HepG2 (cell line): Measurements from ENCODE around the gene LRRC8D. TPM values are rescaled to one million over a fixed set of nuclear protein-coding genes. Genes with fewer than 3 reads are reported as not detected.

Experiments
- ATAC-seq: fragments of 200-7000 bp; cut with Tn5 transposase; 3 replicates; pipeline ENCODE4 v1.9.1; 2020; ENCODE audit warnings: mild to moderate bottlenecking, moderate library complexity
- BruUV-seq: library from RNA; stranded (reverse); fragments of 400-500 nt; replicated peaks from 2 replicates; lab custom pipeline; 2021; lab: Mats Ljungman, UMichigan
- CTCF ChIA-PET: fragments of 300-600 bp; formaldehyde crosslinking; extraction: SDS; loops from one replicate; lab custom pipeline; 2021; ENCODE audit warnings: low total read pairs, inconsistent platforms, low intra/inter-chr PET ratio; lab: Yijun Ruan, JAX
- POLR2A ChIA-PET: fragments of 350-600 bp; sonication (Branson Sonifier 250); formaldehyde crosslinking; loops from one replicate; lab custom pipeline; 2020; ENCODE audit warnings: antibody characterized with exemption, inconsistent platforms; lab: Yijun Ruan, JAX
- DNase-seq: peaks from one replicate; pipeline ENCODE4 v3.0.0-alpha.2; 2015; ENCODE audit warnings: low spot score
- FAIRE-seq: peaks from 3 replicates; lab custom pipeline; 2011; peaks lifted over from hg19 to GRCh38; lab: Jason Lieb, UNC
- H2AFZ ChIP-seq: one replicate; pipeline ENCODE4 v1.6.1; 2011; ENCODE audit warnings: low read length, inconsistent platforms
- H3K27ac ChIP-seq: fragments of 300-600 bp; 3 replicates; pipeline ENCODE4 v1.8.0; 2011; ENCODE audit warnings: mixed run types, mild to moderate bottlenecking, mixed read lengths, low read length, inconsistent platforms; ENCODE audit not compliant: insufficient read depth; ENCODE audit errors: extremely low read length
- H3K27me3 ChIP-seq, 2 experiments: fragments of 200-600 bp in 1 of 2; 2 replicates in 1 of 2; 3 replicates in 1 of 2; pipeline versions ENCODE4 v1.6.0 to v1.8.0; 2011; ENCODE audit warnings: low read length in 2 of 2, mild to moderate bottlenecking in 2 of 2, moderate library complexity in 2 of 2, inconsistent platforms in 1 of 2; ENCODE audit not compliant: insufficient read depth in 2 of 2, control insufficient read depth in 1 of 2
- H3K36me3 ChIP-seq, 2 experiments: fragments of 200-600 bp in 1 of 2; replicated peaks in 1 of 2; 2 replicates in 1 of 2; 3 replicates in 1 of 2; pipeline versions ENCODE4 v1.5.1 to v1.8.0; 2011; ENCODE audit warnings: low read length in 2 of 2, inconsistent platforms in 1 of 2; ENCODE audit not compliant: insufficient read depth in 2 of 2, control insufficient read depth in 1 of 2
- H3K4me1 ChIP-seq: 2 replicates; pipeline ENCODE4 v1.5.1; 2012; ENCODE audit warnings: low read length, inconsistent platforms; ENCODE audit not compliant: insufficient read depth
- H3K4me2 ChIP-seq: 2 replicates; pipeline ENCODE4 v1.6.0; 2011; ENCODE audit warnings: low read depth, low read length, inconsistent platforms
- H3K4me3 ChIP-seq, 3 experiments: fragments of 200-600 bp in 1 of 3; sonication (generic), shearing (Covaris generic) in 1 of 3; replicated peaks in 1 of 3; 2 replicates each; pipeline ENCODE4 v1.5.1; 2011 to 2016; ENCODE audit warnings: low read length in 3 of 3, inconsistent platforms in 2 of 3, low read depth in 2 of 3, mild to moderate bottlenecking in 2 of 3, control low read depth in 1 of 3, mixed read lengths in 1 of 3; ENCODE audit not compliant: insufficient read depth in 1 of 3
- H3K79me2 ChIP-seq: one replicate; pipeline ENCODE4 v1.6.1; 2011; ENCODE audit warnings: low read length, inconsistent platforms; ENCODE audit not compliant: insufficient read depth
- H3K9ac ChIP-seq: 2 replicates; pipeline ENCODE4 v1.6.0; 2011; ENCODE audit warnings: mild to moderate bottlenecking, low read depth, low read length, inconsistent platforms; ENCODE audit not compliant: insufficient read depth
- H3K9me3 ChIP-seq: 2 replicates; pipeline ENCODE4 v1.5.1; 2012; ENCODE audit warnings: mild to moderate bottlenecking, low read length
- H4K20me1 ChIP-seq: 2 replicates; pipeline ENCODE4 v1.6.0; 2011; ENCODE audit warnings: inconsistent platforms, mild to moderate bottlenecking, low read length, moderate library complexity; ENCODE audit not compliant: insufficient read depth
- ARNT2 ChIP-seq: sonication (generic); formaldehyde crosslinking; IDR thresholded peaks from 2 replicates; pipeline ENCODE4 v1.8.0; 2022; ENCODE audit warnings: mild to moderate bottlenecking, low read depth, missing genetic modification reagents, moderate library complexity
- GATAD1 ChIP-seq: IDR thresholded peaks from 2 replicates; pipeline ENCODE4 v1.6.1; 2016; ENCODE audit warnings: missing genetic modification reagents, missing compliant biosample characterization
- HIVEP1 ChIP-seq: sonication (generic); formaldehyde crosslinking; IDR thresholded peaks from 2 replicates; pipeline ENCODE4 v1.4.0; 2020; ENCODE audit warnings: mild to moderate bottlenecking, missing genetic modification reagents
- RBM39 ChIP-seq: fragments of 200-400 bp; formaldehyde crosslinking; IDR thresholded peaks from one replicate; pipeline ENCODE4 v1.6.1; 2018; ENCODE audit warnings: antibody characterized with exemption, mild to moderate bottlenecking, low read depth, low read length; ENCODE audit not compliant: poor library complexity, severe bottlenecking
- SKI ChIP-seq: fragments of 450-650 bp; IDR thresholded peaks from one replicate; pipeline ENCODE4 v1.6.1; 2018; ENCODE audit warnings: mild to moderate bottlenecking; ENCODE audit not compliant: partially characterized antibody
- SOX6 ChIP-seq, 2 experiments: fragments of 450-650 bp in 1 of 2; sonication (generic) in 1 of 2; formaldehyde crosslinking in 1 of 2; IDR thresholded peaks; 2 replicates each; pipeline versions ENCODE4 v1.4.0 to v1.6.1; 2017 to 2020; ENCODE audit warnings: antibody characterized with exemption in 1 of 2, mild to moderate bottlenecking in 1 of 2, missing genetic modification reagents in 1 of 2
- SRSF4 ChIP-seq: fragments of 200-400 bp; formaldehyde crosslinking; IDR thresholded peaks from one replicate; pipeline ENCODE4 v1.6.1; 2018; ENCODE audit warnings: mild to moderate bottlenecking, low read depth, low read length, moderate library complexity; ENCODE audit not compliant: poor library complexity, severe bottlenecking
- TEAD3 ChIP-seq: optimal IDR thresholded peaks from 2 replicates; pipeline ENCODE3; 2016; ENCODE audit warnings: borderline replicate concordance
- ZNF549 ChIP-seq: sonication (generic); formaldehyde crosslinking; IDR thresholded peaks from 2 replicates; pipeline ENCODE4 v1.5.0; 2020; ENCODE audit warnings: missing genetic modification reagents
- ZNF746 ChIP-seq: sonication (generic); formaldehyde crosslinking; IDR thresholded peaks from 2 replicates; pipeline ENCODE4 v1.8.0; 2022; ENCODE audit warnings: mild to moderate bottlenecking, missing genetic modification reagents
- WGBS: methylation state at CpG from one replicate; pipeline ENCODE4 v1.1.6; 2017; ENCODE audit warnings: low lambda C conversion rate; 5-methylcytosine and 5-hydroxymethylcytosine counted together
- in situ Hi-C: cut with HindIII; loops from 2 replicates; pipeline ENCODE4 v1.10.0; 2017; ENCODE audit warnings: low pct_unique_long_range_greater_than_20kb; ENCODE audit not compliant: extremely low pct_ligation_motif_present
- intact Hi-C: fragments of 100-400 bp; cut with micrococcal nuclease; formaldehyde crosslinking; loops from one replicate; pipeline ENCODE4 v1.10.0; 2022; ENCODE audit not compliant: unreplicated experiment
- polyA plus RNA-seq, 8 experiments: library from polyadenylated mRNA; depleted of rRNA in 3 of 8; stranded (reverse) in 7 of 8; unstranded in 1 of 8; fragments of >200 nt; fragmentation: Illumina TruSeq in 4 of 8; extraction: Trizol in 4 of 8; gene quantifications; 2 replicates each; pipeline versions ENCODE4 v1.2.1 to v1.2.3, GENCODE V29; 2011 to 2016; ENCODE audit warnings: low read depth in 4 of 8, missing spikeins in 1 of 8, mixed read lengths in 1 of 8; ENCODE audit not compliant: insufficient read depth in 1 of 8
- total RNA-seq, 5 experiments: library from RNA; depleted of rRNA; stranded (reverse); fragments of >200 nt; fragmentation: Illumina TruSeq; extraction: Trizol; gene quantifications; 2 replicates each; pipeline ENCODE4 v1.2.3, GENCODE V29; 2016; ENCODE audit warnings: low read depth in 1 of 5
- TF ChIP-seq, protein P1 (sequence below): sonication (generic); formaldehyde crosslinking; IDR thresholded peaks from 2 replicates; pipeline ENCODE4 v1.4.0; 2020; ENCODE audit warnings: mild to moderate bottlenecking, missing genetic modification reagents, borderline replicate concordance
- TF ChIP-seq, protein P2 (sequence below): sonication (generic); formaldehyde crosslinking; IDR thresholded peaks from 2 replicates; pipeline ENCODE4 v1.4.0; 2020; ENCODE audit warnings: missing genetic modification reagents, low read depth, mild to moderate bottlenecking, borderline replicate concordance
- TF ChIP-seq, protein P3 (sequence below): sonication (generic); formaldehyde crosslinking; IDR thresholded peaks from 2 replicates; pipeline ENCODE4 v1.4.0; 2020; ENCODE audit warnings: missing genetic modification reagents, borderline replicate concordance

The LRRC8D gene
- total and polyA plus RNA-seq, 2 of the 13 experiments (the other 11 are each of a cell fraction or from before 2014, with no cell fraction given), result 29.9 to 45.5 TPM

DNA sequence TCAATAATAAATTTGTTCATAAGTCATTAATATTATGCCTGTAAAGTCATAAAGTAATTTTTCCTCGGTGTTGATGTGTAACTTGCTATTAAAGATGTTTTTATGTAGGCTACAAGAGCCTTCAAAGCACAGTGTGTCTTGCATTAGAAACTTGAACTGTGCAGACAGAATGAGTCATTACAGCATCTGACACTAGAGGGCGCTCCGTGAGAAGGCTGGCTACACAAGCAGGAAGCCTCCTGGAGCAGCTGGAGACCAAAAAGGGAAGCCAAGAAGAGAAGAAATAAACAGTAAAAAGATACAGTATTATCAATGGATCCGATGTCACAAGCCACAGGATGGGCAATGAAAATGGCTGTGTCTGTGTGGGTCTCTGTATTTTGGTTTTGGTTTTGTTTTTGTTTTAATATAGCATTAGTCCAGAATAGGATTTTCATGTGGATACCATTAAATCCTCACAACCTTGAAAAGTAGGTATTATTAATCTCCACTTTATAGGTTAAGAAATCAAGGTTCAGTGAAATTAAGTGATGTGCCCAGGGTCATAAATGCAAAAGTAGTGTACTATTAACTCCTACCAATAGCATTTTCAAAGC lies 16.1 kb upstream of the LRRC8D start (continued):
- TF ChIP-seq ZNF549 (CRISPR knock-in tag) (no peak), HIVEP1 (no peak), TEAD3 (peak; percentile 38), ARNT2 (CRISPR knock-in tag) (no peak), SOX6 (IDR thresholded peaks at IDR 0.05) (no peak), SOX6 (CRISPR knock-in tag; IDR thresholded peaks at IDR 0.05) (0 out of 2 replicates have a peak, but pooled peaks have one; percentile 37), SRSF4 (no peak), GATAD1 (CRISPR knock-in tag) (0 out of 2 replicates have a peak, but pooled peaks have one; percentile 15)

DNA sequence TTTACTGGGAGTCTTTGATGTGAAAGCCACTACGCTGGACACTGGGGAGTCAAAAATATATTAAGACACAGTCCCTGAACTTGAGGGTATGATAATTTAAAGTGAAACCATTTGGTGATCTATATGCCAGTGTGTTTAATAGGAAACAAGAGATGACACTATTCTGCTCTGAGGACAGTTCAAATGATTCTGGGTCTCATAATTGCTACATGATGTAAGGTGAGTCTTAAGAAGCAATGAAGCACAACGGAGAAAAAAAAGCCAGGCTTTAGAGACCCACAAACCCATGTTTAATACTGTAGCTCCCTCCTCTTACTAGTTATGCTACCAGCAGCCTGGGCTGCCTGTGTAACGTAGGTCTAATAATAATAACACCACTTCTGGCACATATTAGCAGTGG lies 14.2 kb upstream of the LRRC8D start:
- BruUV-seq, result no TSS peak
- TF ChIP-seq RBM39 (no peak), SKI (no peak), ZNF746 (CRISPR knock-in tag) (no peak)
- TF ChIP-seq, protein P1, sequence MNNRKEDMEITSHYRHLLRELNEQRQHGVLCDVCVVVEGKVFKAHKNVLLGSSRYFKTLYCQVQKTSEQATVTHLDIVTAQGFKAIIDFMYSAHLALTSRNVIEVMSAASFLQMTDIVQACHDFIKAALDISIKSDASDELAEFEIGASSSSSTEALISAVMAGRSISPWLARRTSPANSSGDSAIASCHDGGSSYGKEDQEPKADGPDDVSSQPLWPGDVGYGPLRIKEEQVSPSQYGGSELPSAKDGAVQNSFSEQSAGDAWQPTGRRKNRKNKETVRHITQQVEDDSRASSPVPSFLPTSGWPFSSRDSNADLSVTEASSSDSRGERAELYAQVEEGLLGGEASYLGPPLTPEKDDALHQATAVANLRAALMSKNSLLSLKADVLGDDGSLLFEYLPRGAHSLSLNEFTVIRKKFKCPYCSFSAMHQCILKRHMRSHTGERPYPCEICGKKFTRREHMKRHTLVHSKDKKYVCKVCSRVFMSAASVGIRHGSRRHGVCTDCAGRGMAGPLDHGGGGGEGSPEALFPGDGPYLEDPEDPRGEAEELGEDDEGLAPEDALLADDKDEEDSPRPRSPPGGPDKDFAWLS, result no peak
- TF ChIP-seq, protein P2, sequence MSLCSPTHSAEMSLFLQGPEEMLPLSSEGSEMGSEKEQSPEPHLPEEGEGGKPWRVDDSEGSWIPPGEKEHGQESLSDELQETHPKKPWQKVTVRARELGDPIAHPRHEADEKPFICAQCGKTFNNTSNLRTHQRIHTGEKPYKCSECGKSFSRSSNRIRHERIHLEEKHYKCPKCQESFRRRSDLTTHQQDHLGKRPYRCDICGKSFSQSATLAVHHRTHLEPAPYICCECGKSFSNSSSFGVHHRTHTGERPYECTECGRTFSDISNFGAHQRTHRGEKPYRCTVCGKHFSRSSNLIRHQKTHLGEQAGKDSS (CRISPR knock-in tag), result no peak
- TF ChIP-seq, protein P3, sequence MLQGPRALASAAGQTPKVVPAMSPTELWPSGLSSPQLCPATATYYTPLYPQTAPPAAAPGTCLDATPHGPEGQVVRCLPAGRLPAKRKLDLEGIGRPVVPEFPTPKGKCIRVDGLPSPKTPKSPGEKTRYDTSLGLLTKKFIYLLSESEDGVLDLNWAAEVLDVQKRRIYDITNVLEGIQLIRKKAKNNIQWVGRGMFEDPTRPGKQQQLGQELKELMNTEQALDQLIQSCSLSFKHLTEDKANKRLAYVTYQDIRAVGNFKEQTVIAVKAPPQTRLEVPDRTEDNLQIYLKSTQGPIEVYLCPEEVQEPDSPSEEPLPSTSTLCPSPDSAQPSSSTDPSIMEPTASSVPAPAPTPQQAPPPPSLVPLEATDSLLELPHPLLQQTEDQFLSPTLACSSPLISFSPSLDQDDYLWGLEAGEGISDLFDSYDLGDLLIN (CRISPR knock-in tag), result no peak
- WGBS, result 97% methylated on average over 3 of the region's 3 CpGs
- in situ Hi-C loops, result loop anchor here (5.0 kb wide), 1 partner anchor 186 kb away; no protein-coding TSS in a partner anchor
- ATAC-seq (no peak), FAIRE-seq (no peak), DNase-seq (no peak)
- intact Hi-C loops, result loop anchor here (10.0 kb wide), 1 partner anchor 148 kb away; no protein-coding TSS in a partner anchor
- Histone ChIP-seq H3K4me2 (no peak overlapping the region), H3K36me3 (no peaks in the 10 kb centered on the region), H3K4me1 (peaks cover 47% of the 10 kb centered on the region), H3K4me3 (no peak overlapping the region), H3K27me3 (no peaks in the 10 kb centered on the region; a peak in 1 of 5 replicates), H3K79me2 (no peaks in the 10 kb centered on the region), H2AFZ (no peak overlapping the region), H3K27ac (no peak overlapping the region), H3K9ac (no peak overlapping the region), H4K20me1 (no peaks in the 10 kb centered on the region), H3K9me3 (no peaks in the 10 kb centered on the region)
- ChIA-PET POLR2A (no interaction called here), CTCF (no interaction called here)
